Stimulated activated CD8-positive, alpha-beta memory T cell treated with anti-CD3 and anti-CD28 coated beads, Interleukin-15, amount 100 ng/mL, for 48 hours (primary cell): ENCODE data around the gene DBN1.
"Not testable (repeated sequence)": the region's sequence is repeated elsewhere in the genome, so short reads cannot be mapped to it uniquely, and the experiment has no call there.

Experiments used
- DNase-seq, 2 donors: peaks; one replicate each; pipeline ENCODE4 v3.0.0-alpha.2; 2020; ENCODE audit warnings: low read depth in 2 of 2

Gene DBN1

GRCh38 chr5:177429248-177430040 is 44.0 kb downstream of the DBN1 start:
- peak; percentile 85 to 88 for DNase-seq

GRCh38 chr5:177428574-177429217 is 44.7 kb downstream of the DBN1 start:
- no peak for DNase-seq

- no peak for DNase-seq
These were observed 45.4 kb downstream of the DBN1 start for GRCh38 chr5:177427919-177428573.

- no peak for DNase-seq
These were observed 46.1 kb downstream of the DBN1 start for GRCh38 chr5:177427211-177427822.

- peak in 1 of 2 donors; percentile 62 for DNase-seq
These were observed 46.7 kb downstream of the DBN1 start, which contains the start of gene GRK6 for GRCh38 chr5:177426566-177427210. Gene GRK6 (plus strand): TSS chr5:177426676. CDS start chr5:177426846, 170 bp downstream.

- peak; percentile 99 for DNase-seq
These were observed 47.5 kb downstream of the DBN1 start for GRCh38 chr5:177425801-177426565.

- no peak for DNase-seq
These were observed 48.1 kb downstream of the DBN1 start for GRCh38 chr5:177425196-177425800.

GRCh38 chr5:177423671-177424070 is 49.8 kb downstream of the DBN1 start:
- DNase-seq = no peak

GRCh38 chr5:177421062-177421798 is 52.2 kb downstream of the DBN1 start:
- DNase-seq = no peak

GRCh38 chr5:177420472-177420871 is 53.0 kb downstream of the DBN1 start:
- DNase-seq = not testable (repeated sequence)

- DNase-seq = no peak
These were observed 54.4 kb downstream of the DBN1 start for GRCh38 chr5:177419046-177419445.

GRCh38 chr5:177417081-177417480 is 56.4 kb downstream of the DBN1 start:
- DNase-seq = not testable (repeated sequence)

- no peak for DNase-seq
These were observed 59.0 kb downstream of the DBN1 start for GRCh38 chr5:177414481-177414880.

GRCh38 chr5:177412603-177413233 is 60.7 kb downstream of the DBN1 start:
- no peak for DNase-seq

GRCh38 chr5:177410575-177410974 is 62.9 kb downstream of the DBN1 start:
- no peak for DNase-seq

- no peak for DNase-seq
These were observed 64.2 kb downstream of the DBN1 start, which contains the start of gene F12 for GRCh38 chr5:177409043-177409801. Gene F12 (minus strand): TSS chr5:177409564. CDS start chr5:177409527, 37 bp downstream.
